HepG2 (cell line): ENCODE data around the gene KLK10. TPM values are rescaled to one million over a fixed set of nuclear protein-coding genes. Genes with fewer than 3 reads are reported as not detected.

Experiments
- ATAC-seq: fragments of 200-7000 bp; cut with Tn5 transposase; 3 replicates; pipeline ENCODE4 v1.9.1; 2020; ENCODE audit warnings: mild to moderate bottlenecking, moderate library complexity
- BruUV-seq: library from RNA; stranded (reverse); fragments of 400-500 nt; replicated peaks from 2 replicates; lab custom pipeline; 2021; lab: Mats Ljungman, UMichigan
- CTCF ChIA-PET: fragments of 300-600 bp; formaldehyde crosslinking; extraction: SDS; loops from one replicate; lab custom pipeline; 2021; ENCODE audit warnings: low total read pairs, inconsistent platforms, low intra/inter-chr PET ratio; lab: Yijun Ruan, JAX
- POLR2A ChIA-PET: fragments of 350-600 bp; sonication (Branson Sonifier 250); formaldehyde crosslinking; loops from one replicate; lab custom pipeline; 2020; ENCODE audit warnings: antibody characterized with exemption, inconsistent platforms; lab: Yijun Ruan, JAX
- DNase-seq: peaks from one replicate; pipeline ENCODE4 v3.0.0-alpha.2; 2015; ENCODE audit warnings: low spot score
- FAIRE-seq: peaks from 3 replicates; lab custom pipeline; 2011; peaks lifted over from hg19 to GRCh38; lab: Jason Lieb, UNC
- H2AFZ ChIP-seq: one replicate; pipeline ENCODE4 v1.6.1; 2011; ENCODE audit warnings: low read length, inconsistent platforms
- H3K27ac ChIP-seq: fragments of 300-600 bp; 3 replicates; pipeline ENCODE4 v1.8.0; 2011; ENCODE audit warnings: mixed run types, mild to moderate bottlenecking, mixed read lengths, low read length, inconsistent platforms; ENCODE audit not compliant: insufficient read depth; ENCODE audit errors: extremely low read length
- H3K27me3 ChIP-seq, 2 experiments: fragments of 200-600 bp in 1 of 2; 2 replicates in 1 of 2; 3 replicates in 1 of 2; pipeline versions ENCODE4 v1.6.0 to v1.8.0; 2011; ENCODE audit warnings: low read length in 2 of 2, mild to moderate bottlenecking in 2 of 2, moderate library complexity in 2 of 2, inconsistent platforms in 1 of 2; ENCODE audit not compliant: insufficient read depth in 2 of 2, control insufficient read depth in 1 of 2
- H3K36me3 ChIP-seq, 2 experiments: fragments of 200-600 bp in 1 of 2; replicated peaks in 1 of 2; 2 replicates in 1 of 2; 3 replicates in 1 of 2; pipeline versions ENCODE4 v1.5.1 to v1.8.0; 2011; ENCODE audit warnings: low read length in 2 of 2, inconsistent platforms in 1 of 2; ENCODE audit not compliant: insufficient read depth in 2 of 2, control insufficient read depth in 1 of 2
- H3K4me1 ChIP-seq: 2 replicates; pipeline ENCODE4 v1.5.1; 2012; ENCODE audit warnings: low read length, inconsistent platforms; ENCODE audit not compliant: insufficient read depth
- H3K4me2 ChIP-seq: 2 replicates; pipeline ENCODE4 v1.6.0; 2011; ENCODE audit warnings: low read depth, low read length, inconsistent platforms
- H3K4me3 ChIP-seq, 3 experiments: fragments of 200-600 bp in 1 of 3; sonication (generic), shearing (Covaris generic) in 1 of 3; replicated peaks in 1 of 3; 2 replicates each; pipeline ENCODE4 v1.5.1; 2011 to 2016; ENCODE audit warnings: low read length in 3 of 3, inconsistent platforms in 2 of 3, low read depth in 2 of 3, mild to moderate bottlenecking in 2 of 3, control low read depth in 1 of 3, mixed read lengths in 1 of 3; ENCODE audit not compliant: insufficient read depth in 1 of 3
- H3K79me2 ChIP-seq: one replicate; pipeline ENCODE4 v1.6.1; 2011; ENCODE audit warnings: low read length, inconsistent platforms; ENCODE audit not compliant: insufficient read depth
- H3K9ac ChIP-seq: 2 replicates; pipeline ENCODE4 v1.6.0; 2011; ENCODE audit warnings: mild to moderate bottlenecking, low read depth, low read length, inconsistent platforms; ENCODE audit not compliant: insufficient read depth
- H3K9me3 ChIP-seq: 2 replicates; pipeline ENCODE4 v1.5.1; 2012; ENCODE audit warnings: mild to moderate bottlenecking, low read length
- H4K20me1 ChIP-seq: 2 replicates; pipeline ENCODE4 v1.6.0; 2011; ENCODE audit warnings: inconsistent platforms, mild to moderate bottlenecking, low read length, moderate library complexity; ENCODE audit not compliant: insufficient read depth
- ATM ChIP-seq: fragments of 450-650 bp; IDR thresholded peaks from 2 replicates; pipeline ENCODE4 v1.7.1; 2017; ENCODE audit warnings: mild to moderate bottlenecking, borderline replicate concordance
- ELF3 ChIP-seq: IDR thresholded peaks from 2 replicates; pipeline ENCODE4 v1.6.1; 2016; ENCODE audit warnings: missing genetic modification reagents, missing compliant biosample characterization
- GZF1 ChIP-seq: sonication (generic); formaldehyde crosslinking; IDR thresholded peaks from 2 replicates; pipeline ENCODE4 v1.5.1; 2020; ENCODE audit warnings: mild to moderate bottlenecking, missing genetic modification reagents
- HOXA7 ChIP-seq: sonication (generic); formaldehyde crosslinking; IDR thresholded peaks from 2 replicates; pipeline ENCODE4 v1.8.1; 2022; ENCODE audit warnings: mild to moderate bottlenecking, missing genetic modification reagents, moderate library complexity
- KLF12 ChIP-seq: sonication (generic); formaldehyde crosslinking; IDR thresholded peaks from 2 replicates; pipeline ENCODE4 v1.4.0; 2020; ENCODE audit warnings: missing genetic modification reagents, borderline replicate concordance
- PCBP2 ChIP-seq: fragments of 200-400 bp; formaldehyde crosslinking; optimal IDR thresholded peaks from 2 replicates; pipeline ENCODE3; 2018; ENCODE audit warnings: low read length, low read depth; ENCODE audit not compliant: poor library complexity, severe bottlenecking
- SNRNP70 ChIP-seq: fragments of 200-400 bp; formaldehyde crosslinking; IDR thresholded peaks from 2 replicates; pipeline ENCODE4 v1.6.1; 2017; ENCODE audit warnings: mild to moderate bottlenecking, low read depth, low read length, moderate library complexity
- ZBTB8A ChIP-seq: sonication (generic); formaldehyde crosslinking; IDR thresholded peaks from 2 replicates; pipeline ENCODE4 v1.4.0; 2020; ENCODE audit warnings: mild to moderate bottlenecking, low read depth, missing genetic modification reagents, borderline replicate concordance
- ZNF160 ChIP-seq: sonication (generic); formaldehyde crosslinking; IDR thresholded peaks from 2 replicates; pipeline ENCODE4 v1.8.0; 2022; ENCODE audit warnings: mild to moderate bottlenecking, inconsistent platforms, missing genetic modification reagents
- ZNF768 ChIP-seq: sonication (generic); formaldehyde crosslinking; IDR thresholded peaks from 2 replicates; pipeline ENCODE4 v1.4.0; 2020; ENCODE audit warnings: missing genetic modification reagents
- WGBS: methylation state at CpG from one replicate; pipeline ENCODE4 v1.1.6; 2017; ENCODE audit warnings: low lambda C conversion rate; 5-methylcytosine and 5-hydroxymethylcytosine counted together
- in situ Hi-C: cut with HindIII; loops from 2 replicates; pipeline ENCODE4 v1.10.0; 2017; ENCODE audit warnings: low pct_unique_long_range_greater_than_20kb; ENCODE audit not compliant: extremely low pct_ligation_motif_present
- intact Hi-C: fragments of 100-400 bp; cut with micrococcal nuclease; formaldehyde crosslinking; loops from one replicate; pipeline ENCODE4 v1.10.0; 2022; ENCODE audit not compliant: unreplicated experiment
- polyA plus RNA-seq, 8 experiments: library from polyadenylated mRNA; depleted of rRNA in 3 of 8; stranded (reverse) in 7 of 8; unstranded in 1 of 8; fragments of >200 nt; fragmentation: Illumina TruSeq in 4 of 8; extraction: Trizol in 4 of 8; gene quantifications; 2 replicates each; pipeline versions ENCODE4 v1.2.1 to v1.2.3, GENCODE V29; 2011 to 2016; ENCODE audit warnings: low read depth in 4 of 8, missing spikeins in 1 of 8, mixed read lengths in 1 of 8; ENCODE audit not compliant: insufficient read depth in 1 of 8
- total RNA-seq, 5 experiments: library from RNA; depleted of rRNA; stranded (reverse); fragments of >200 nt; fragmentation: Illumina TruSeq; extraction: Trizol; gene quantifications; 2 replicates each; pipeline ENCODE4 v1.2.3, GENCODE V29; 2016; ENCODE audit warnings: low read depth in 1 of 5
- TF ChIP-seq, protein P1 (sequence below): sonication (generic); formaldehyde crosslinking; IDR thresholded peaks from 2 replicates; pipeline ENCODE4 v1.5.1; 2020; ENCODE audit warnings: mild to moderate bottlenecking, missing genetic modification reagents, borderline replicate concordance

Gene KLK10
- total and polyA plus RNA-seq, 2 of the 13 experiments (the other 11 are each of a cell fraction or from before 2014, with no cell fraction given) = not detected

DNA sequence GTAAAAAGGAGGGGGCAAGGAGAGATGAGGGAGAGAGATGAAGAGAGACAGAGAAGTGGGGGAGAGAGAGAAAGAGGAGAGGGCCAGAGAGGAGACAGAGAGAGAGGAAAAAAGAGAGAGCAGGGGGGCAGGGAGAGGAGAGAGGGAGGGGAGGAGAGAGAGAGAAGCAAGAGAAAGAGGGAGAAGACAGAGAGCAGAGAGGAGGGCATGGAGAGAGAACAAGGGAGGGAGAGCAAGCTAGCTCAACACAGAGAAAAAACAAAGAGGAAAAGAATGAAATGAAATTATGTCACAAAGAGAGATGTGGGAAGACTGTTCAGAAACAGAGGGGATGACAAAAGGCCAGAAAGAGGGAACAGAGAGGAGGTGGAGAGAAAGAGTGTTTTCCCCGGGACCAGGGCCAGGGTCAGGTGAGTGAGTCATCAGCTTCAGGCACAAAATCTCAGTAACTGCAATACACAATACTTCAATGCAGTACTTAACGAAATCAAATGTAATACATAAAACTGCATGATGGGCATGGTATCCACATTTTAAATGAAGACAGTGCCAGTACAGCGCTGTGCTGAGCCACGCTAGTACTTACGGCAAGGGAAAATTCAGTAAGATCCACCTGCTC lies 40.6 kb downstream of the KLK10 start:
- H3K27me3 ChIP-seq = no peaks in the 10 kb centered on the region; a peak in 1 of 5 replicates
- ChIA-PET POLR2A (no interaction called here), CTCF (no interaction called here)
- FAIRE-seq (no peak), ATAC-seq (no peak), DNase-seq (no peak)
- TF ChIP-seq ATM (no peak), KLF12 (CRISPR knock-in tag) (no peak), ELF3 (no peak), ZBTB8A (CRISPR knock-in tag) (no peak), ZNF160 (CRISPR knock-in tag) (no peak), SNRNP70 (no peak), ZNF768 (CRISPR knock-in tag) (no peak), PCBP2 (no peak), HOXA7 (CRISPR knock-in tag) (no peak), GZF1 (no peak)
- TF ChIP-seq, protein P1, sequence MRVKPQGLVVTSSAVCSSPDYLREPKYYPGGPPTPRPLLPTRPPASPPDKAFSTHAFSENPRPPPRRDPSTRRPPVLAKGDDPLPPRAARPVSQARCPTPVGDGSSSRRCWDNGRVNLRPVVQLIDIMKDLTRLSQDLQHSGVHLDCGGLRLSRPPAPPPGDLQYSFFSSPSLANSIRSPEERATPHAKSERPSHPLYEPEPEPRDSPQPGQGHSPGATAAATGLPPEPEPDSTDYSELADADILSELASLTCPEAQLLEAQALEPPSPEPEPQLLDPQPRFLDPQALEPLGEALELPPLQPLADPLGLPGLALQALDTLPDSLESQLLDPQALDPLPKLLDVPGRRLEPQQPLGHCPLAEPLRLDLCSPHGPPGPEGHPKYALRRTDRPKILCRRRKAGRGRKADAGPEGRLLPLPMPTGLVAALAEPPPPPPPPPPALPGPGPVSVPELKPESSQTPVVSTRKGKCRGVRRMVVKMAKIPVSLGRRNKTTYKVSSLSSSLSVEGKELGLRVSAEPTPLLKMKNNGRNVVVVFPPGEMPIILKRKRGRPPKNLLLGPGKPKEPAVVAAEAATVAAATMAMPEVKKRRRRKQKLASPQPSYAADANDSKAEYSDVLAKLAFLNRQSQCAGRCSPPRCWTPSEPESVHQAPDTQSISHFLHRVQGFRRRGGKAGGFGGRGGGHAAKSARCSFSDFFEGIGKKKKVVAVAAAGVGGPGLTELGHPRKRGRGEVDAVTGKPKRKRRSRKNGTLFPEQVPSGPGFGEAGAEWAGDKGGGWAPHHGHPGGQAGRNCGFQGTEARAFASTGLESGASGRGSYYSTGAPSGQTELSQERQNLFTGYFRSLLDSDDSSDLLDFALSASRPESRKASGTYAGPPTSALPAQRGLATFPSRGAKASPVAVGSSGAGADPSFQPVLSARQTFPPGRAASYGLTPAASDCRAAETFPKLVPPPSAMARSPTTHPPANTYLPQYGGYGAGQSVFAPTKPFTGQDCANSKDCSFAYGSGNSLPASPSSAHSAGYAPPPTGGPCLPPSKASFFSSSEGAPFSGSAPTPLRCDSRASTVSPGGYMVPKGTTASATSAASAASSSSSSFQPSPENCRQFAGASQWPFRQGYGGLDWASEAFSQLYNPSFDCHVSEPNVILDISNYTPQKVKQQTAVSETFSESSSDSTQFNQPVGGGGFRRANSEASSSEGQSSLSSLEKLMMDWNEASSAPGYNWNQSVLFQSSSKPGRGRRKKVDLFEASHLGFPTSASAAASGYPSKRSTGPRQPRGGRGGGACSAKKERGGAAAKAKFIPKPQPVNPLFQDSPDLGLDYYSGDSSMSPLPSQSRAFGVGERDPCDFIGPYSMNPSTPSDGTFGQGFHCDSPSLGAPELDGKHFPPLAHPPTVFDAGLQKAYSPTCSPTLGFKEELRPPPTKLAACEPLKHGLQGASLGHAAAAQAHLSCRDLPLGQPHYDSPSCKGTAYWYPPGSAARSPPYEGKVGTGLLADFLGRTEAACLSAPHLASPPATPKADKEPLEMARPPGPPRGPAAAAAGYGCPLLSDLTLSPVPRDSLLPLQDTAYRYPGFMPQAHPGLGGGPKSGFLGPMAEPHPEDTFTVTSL (CRISPR knock-in tag) = no peak
- no peak overlapping the region for H3K27ac ChIP-seq
- H3K9ac ChIP-seq = no peak overlapping the region
- no peak overlapping the region for H3K4me2 ChIP-seq
- intact Hi-C loops (no loop called here), in situ Hi-C loops (no loop called here)
- no peaks in the 10 kb centered on the region for H3K79me2 ChIP-seq
- 23% methylated on average over 5 of the region's 5 CpGs for WGBS
- no TSS peak for BruUV-seq
- H3K36me3 ChIP-seq = no peaks in the 10 kb centered on the region
- H2AFZ ChIP-seq = no peak overlapping the region
- H3K9me3 ChIP-seq = no peaks in the 10 kb centered on the region
- no peaks in the 10 kb centered on the region for H4K20me1 ChIP-seq
- H3K4me3 ChIP-seq = no peak overlapping the region
- no peaks in the 10 kb centered on the region for H3K4me1 ChIP-seq
